HG03565 (cell line): ENCODE data around the gene IFI16.

Source experiments
- ATAC-seq: cut with Tn5 transposase; IDR thresholded peaks from one replicate; pipeline ENCODE4 v1.9.1; 2021; ENCODE audit warnings: mild to moderate bottlenecking, moderate library complexity; ENCODE audit not compliant: unreplicated experiment

The IFI16 gene

DNA sequence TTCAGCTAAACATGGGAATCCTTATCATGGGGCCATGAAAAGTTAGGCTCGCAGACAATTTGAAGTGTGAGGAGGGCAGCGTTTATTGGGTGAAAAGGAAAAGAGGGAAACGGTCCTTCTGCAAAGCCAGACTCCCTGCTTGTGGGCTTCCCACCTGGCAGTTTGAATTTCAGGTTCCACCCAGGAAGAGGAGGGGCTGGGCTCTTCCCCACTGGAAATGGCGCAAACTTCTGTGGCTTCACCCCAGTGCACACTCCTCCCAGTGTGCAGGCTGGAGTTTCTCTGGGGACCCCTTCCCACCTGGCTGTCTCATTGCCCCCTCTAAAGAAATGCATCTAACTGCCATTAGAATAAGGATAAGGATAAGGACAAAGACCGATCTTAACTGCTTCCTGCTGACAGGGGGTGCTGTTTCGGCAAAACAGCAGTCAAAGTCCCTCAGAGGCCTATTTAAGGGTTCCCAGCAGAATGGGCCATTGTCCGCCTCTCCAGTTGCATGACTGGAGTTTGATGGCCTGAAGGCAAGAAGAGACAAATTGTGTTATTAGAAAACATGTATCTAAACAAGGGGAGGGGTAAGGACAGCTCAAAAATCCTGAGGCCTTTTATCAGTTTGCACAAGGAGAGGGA lies 46.5 kb downstream of the IFI16 start:
- no peak for ATAC-seq

- no peak for ATAC-seq
These were observed 49.0 kb downstream of the IFI16 start for GRCh38 chr1:159058751-159059150.

DNA sequence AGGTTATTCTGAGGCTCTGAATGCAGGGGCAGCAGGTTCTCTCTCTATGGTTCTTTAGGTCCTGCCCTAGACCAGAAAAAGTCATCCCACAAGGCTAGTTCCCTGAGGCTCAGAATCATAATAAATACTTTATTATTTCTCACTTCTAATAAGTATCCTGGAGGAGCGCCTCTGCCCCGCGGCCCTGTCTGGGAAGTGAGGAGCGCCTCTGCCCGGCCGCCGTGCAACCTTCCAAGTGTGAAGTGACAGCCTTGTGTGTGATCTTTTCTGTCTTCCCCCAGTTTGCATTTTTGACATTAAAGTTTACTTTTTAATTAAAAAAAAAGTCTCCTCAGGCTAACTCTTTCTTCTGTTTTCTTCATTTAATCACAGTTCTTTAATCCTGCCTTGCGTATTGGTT lies 55.4 kb downstream of the IFI16 start:
- ATAC-seq, result no peak

GRCh38 chr1:159066108-159066507 lies 56.4 kb downstream of the IFI16 start:
- ATAC-seq, result no peak

DNA sequence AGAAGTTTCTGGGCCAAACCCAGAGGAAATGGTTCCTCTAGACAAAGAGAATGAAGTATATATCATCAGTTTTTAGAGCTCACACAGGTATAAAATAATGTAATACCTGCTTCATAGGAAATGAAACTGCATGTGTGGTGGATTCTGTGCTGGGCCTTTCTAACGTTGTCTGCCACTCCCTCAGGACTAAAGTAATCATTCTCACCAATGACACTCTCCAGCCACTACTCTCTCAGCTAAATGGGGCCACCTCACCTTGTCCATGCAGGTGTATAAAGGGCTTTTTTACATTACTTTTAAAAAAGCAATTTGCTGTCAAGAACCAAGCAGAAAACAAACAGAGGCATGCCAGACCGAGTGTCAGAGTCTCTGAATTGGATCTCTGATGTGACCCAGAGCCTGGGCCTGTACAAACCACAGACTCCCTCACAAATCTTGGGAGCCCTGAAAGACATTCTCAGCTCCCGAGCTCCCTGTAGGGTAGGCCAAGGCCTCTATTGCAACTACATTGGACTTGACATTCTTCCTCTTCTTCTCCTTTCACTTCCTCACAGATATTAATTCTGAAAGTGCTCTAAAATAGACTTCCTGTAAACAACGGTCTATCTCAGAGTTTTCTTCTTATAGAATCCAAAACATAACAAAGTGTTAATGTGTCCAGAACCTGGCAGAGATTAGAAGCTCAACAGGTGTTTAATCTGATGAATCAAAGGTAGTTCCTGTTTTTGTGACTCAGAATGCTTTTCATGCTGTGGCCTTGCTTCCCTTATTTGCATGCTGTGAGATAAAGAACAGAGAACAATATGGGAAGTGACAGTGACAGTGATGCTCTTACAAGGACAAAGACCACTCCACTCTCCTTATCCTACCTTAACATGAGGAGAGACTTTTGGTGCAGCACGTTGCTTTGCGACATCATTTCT lies 58.3 kb downstream of the IFI16 start:
- peak; percentile 86 for ATAC-seq

DNA sequence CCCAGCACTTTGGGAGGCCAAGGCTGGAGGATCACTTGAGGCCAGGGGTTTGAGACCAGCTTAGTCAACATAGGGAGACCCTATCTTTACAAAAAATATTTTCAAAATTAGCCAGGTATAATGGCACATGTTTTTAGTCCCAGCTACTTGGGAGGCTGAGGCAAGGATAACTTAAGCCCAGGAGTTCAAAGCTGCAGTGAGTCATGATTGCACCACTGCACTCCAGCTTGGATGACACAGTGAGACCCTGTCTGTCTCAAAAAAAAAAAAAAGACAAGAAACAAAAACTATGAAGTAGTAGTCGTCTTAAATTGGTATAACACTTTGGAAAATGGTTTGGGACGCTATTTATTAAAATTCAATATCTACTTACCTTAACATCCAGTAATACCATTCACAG lies 59.2 kb downstream of the IFI16 start:
- ATAC-seq, result no peak

GRCh38 chr1:159071970-159072582 lies 62.4 kb downstream of the IFI16 start:
- no peak for ATAC-seq

GRCh38 chr1:159076438-159077119 lies 66.9 kb downstream of the IFI16 start, which contains the start of gene AIM2:
AIM2 (minus strand) TSS chr1:159076766; CDS start chr1:159073499, 3,267 bp downstream.
- ATAC-seq, result peak; percentile 66

DNA sequence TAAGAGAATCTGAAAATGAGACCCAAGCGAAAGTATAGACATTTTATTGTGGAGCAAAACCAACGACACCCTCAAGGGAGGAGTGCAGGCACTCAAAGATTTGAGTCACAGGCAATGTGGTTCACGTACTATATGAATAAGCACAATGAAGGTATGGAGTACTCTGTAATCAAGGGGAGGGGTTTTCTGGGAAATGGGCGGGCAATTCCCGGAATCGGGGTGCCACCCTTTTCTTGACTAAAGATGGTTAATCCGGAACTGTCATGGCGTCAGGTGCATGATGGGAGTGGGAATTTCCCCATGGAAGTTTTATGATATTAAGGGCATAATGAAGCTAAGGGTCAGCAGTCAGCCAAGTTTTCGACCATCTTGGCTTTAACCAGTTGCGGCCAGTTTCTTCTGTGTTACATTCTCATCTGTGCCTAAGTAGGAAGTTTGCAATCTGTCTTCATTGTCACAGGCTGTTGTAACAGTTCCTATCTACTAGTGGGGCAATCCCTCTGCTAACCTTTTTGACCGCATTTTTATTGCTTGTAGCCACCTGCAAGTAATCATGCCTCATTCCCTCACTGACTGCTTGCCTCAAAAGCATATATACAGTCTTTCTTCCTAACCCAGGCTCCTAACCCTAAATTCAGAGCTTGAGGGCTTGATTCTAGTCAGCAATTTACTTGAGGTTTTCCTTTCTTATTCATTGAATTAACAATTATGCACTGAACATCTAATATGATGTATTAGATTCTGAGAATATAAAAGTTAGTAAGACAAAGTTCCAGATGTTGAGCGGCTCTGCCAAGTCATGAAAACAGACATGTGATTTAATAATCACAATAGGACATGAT lies 67.6 kb downstream of the IFI16 start:
- peak; percentile 71 for ATAC-seq

- ATAC-seq, result no peak
These were observed 69.8 kb downstream of the IFI16 start for GRCh38 chr1:159079525-159079924.

GRCh38 chr1:159081626-159082025 lies 71.9 kb downstream of the IFI16 start:
- no peak for ATAC-seq

DNA sequence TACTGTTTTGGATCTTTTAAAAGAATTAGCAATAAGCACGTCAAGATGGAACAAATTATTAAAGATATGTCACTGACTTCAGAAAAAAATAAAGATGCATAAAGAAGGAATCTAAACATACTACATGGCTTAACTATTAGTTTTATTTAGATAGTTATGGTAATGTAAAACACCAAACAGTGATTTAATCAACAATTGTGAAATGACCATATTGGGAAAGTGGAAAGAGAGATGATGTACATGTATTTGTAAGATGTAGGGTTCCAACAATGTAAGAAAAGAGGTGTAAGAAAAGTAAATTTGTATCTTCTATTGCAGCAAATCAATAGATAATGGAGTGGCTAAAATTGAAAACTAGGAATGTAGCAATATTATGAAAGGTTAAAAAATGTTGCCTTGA lies 73.3 kb downstream of the IFI16 start:
- ATAC-seq, result no peak

DNA sequence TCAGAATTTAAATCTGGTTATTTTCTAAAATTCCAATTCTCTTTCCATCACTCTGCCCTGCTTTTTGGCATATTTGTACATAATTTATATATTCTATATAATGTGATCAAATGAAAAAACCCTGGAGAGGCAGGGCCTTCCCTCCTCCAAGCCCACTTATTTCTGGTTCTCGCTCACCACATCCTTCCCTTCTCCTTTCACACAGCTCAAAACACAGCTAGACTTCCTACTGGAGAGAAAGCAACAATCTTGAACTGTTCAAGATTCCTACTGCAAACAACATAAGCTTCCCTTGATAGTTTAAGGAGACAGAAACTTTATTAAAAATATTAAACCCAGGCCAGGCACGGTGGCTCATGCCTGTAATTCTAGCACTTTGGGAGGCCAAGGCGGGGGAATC lies 74.4 kb downstream of the IFI16 start:
- ATAC-seq, result no peak

DNA sequence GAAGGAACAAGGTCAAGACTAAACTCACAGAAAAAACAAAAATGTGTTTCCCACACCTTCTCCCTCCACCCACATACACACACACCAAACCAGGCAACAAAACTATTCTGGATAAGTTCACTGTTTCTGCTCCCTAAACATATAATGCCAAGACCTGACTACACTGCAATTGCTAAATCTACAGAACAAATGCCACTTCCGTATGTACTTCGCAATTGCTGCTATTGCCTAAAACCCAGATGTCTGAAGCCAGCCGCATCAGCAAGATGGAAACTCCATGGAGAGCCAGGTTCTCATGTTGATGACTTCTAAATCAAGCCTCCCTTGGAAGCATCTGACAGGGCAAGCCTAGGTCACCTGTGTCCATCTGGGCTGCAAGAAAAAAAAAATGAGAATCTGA lies 75.2 kb downstream of the IFI16 start:
- no peak for ATAC-seq

GRCh38 chr1:159088050-159088449 lies 78.3 kb downstream of the IFI16 start:
- ATAC-seq, result no peak

GRCh38 chr1:159088546-159089183 lies 79.0 kb downstream of the IFI16 start:
- ATAC-seq, result no peak

GRCh38 chr1:159089184-159089791 lies 79.6 kb downstream of the IFI16 start:
- no peak for ATAC-seq

GRCh38 chr1:159090286-159091179 lies 80.8 kb downstream of the IFI16 start:
- no peak for ATAC-seq
